Stimulated activated naive B cell treated with anti-CD40 and anti-IgM and Interleukin-4, amounts not matched to agents 10 μg/mL and 1 μg/mL and 100 μg/mL, for 72 hours (primary cell): ENCODE measurements around the gene GSTO1.

Experiments
- ATAC-seq, 2 donors: fragments of 150-1000 bp; cut with Tn5 transposase; replicated peaks; 2 replicates each; pipeline ENCODE4 v1.10.0; 2021; ENCODE audit warnings: moderate library complexity in 1 of 2
- DNase-seq: peaks from one replicate; pipeline ENCODE4 v3.0.0; 2021
- H3K27ac Mint-ChIP-seq: one replicate; pipeline ENCODE4 v1.8.0; 2022; ENCODE audit warnings: mild to moderate bottlenecking, mixed read lengths
- H3K27me3 Mint-ChIP-seq, 2 donors: one replicate each; pipeline ENCODE4 v1.8.0; 2022; ENCODE audit warnings: mixed read lengths in 2 of 2
- H3K36me3 Mint-ChIP-seq, 2 donors: one replicate each; pipeline ENCODE4 v1.8.0; 2022; ENCODE audit warnings: mixed read lengths in 2 of 2, mild to moderate bottlenecking in 1 of 2
- H3K4me1 Mint-ChIP-seq, 2 donors: one replicate each; pipeline ENCODE4 v1.8.0; 2022; ENCODE audit warnings: mixed read lengths in 2 of 2, mild to moderate bottlenecking in 1 of 2
- H3K4me3 Mint-ChIP-seq, 2 donors: one replicate each; pipeline ENCODE4 v1.8.0; 2022; ENCODE audit warnings: mild to moderate bottlenecking in 2 of 2, mixed read lengths in 2 of 2, moderate library complexity in 1 of 2
- H3K9me3 Mint-ChIP-seq, 2 donors: one replicate each; pipeline ENCODE4 v1.8.0; 2022; ENCODE audit warnings: mixed read lengths in 2 of 2, mild to moderate bottlenecking in 1 of 2

Gene GSTO1

DNA sequence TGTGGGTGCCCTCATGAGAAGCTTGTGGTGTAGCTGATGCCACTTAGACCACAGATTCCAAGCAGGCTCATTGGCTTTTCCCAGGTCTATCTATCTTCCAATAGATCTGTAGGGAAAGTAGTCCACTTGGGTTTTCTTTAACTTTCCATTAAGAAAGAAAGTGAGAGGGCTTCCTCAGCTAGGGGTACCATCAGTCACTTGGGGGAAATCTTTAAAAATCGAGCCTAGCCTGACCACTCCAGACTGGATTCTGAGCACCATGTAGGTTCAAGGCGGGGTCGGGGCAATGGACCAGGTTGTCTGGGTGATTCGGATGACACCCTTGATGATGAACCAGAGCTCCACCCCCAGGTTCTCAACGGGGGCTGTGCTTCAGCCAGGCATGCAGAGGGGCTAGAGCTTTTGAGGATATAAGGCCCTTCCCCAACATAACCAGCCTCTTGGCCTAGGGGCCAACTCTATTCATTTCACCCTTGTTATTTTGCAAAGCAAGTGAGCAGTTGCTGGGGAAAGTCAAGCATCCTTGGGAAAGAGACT, 56.6 kb downstream of the GSTO1 start:
- DNase-seq (no peak), ATAC-seq (no peak)
- Mint-ChIP-seq H3K27me3 (no peaks in the 10 kb centered on the region), H3K9me3 (no peaks in the 10 kb centered on the region), H3K4me1 (peaks cover 20 to 31% of the 10 kb centered on the region in 2 donors), H3K4me3 (no peak overlapping the region), H3K27ac (no peak overlapping the region), H3K36me3 (peaks cover 11 to 21% of the 10 kb centered on the region in 2 donors)

- Mint-ChIP-seq H3K9me3 (no peaks in the 10 kb centered on the region), H3K36me3 (peaks cover 11 to 31% of the 10 kb centered on the region in 2 donors), H3K27ac (no peak overlapping the region)
These were observed 60.1 kb downstream of the GSTO1 start for GRCh38 chr10:104314591-104315485.

DNA sequence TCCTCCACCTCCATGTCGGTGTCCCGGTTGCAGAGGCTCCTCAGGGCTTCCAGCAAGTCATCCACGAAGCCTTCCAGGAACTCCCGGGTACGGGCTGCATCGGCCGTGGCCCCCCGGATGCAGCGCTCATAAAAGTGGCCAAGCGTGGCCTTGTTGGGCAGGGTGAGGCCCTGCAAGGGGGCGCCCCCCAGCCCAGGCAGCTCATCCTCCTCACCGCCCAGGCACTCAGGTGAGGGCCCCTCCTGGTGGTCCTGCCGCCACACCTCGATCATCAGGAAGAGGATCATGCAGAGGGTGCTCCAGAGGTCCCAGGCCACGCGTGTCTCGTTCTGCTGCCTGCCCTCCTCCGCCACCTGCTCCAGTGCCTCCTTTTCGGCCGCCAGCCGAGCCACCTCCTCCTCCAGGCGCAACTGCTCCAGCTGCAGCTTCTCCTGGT, 60.8 kb downstream of the GSTO1 start:
- no peak for DNase-seq
- Mint-ChIP-seq H3K4me1 (peaks cover 31 to 52% of the 10 kb centered on the region in 2 donors), H3K9me3 (no peaks in the 10 kb centered on the region), H3K4me3 (no peak overlapping the region), H3K27ac (no peak overlapping the region), H3K36me3 (peaks cover 11 to 29% of the 10 kb centered on the region in 2 donors), H3K27me3 (no peaks in the 10 kb centered on the region)
- ATAC-seq = no peak

More at GRCh38 chr10:104314591-104315485, 60.1 kb downstream of the GSTO1 start:
- no peak overlapping the region for H3K4me3 Mint-ChIP-seq
- H3K4me1 Mint-ChIP-seq = peaks cover 31 to 45% of the 10 kb centered on the region in 2 donors
- DNase-seq = no peak
- no peaks in the 10 kb centered on the region for H3K27me3 Mint-ChIP-seq
- no peak for ATAC-seq

DNA sequence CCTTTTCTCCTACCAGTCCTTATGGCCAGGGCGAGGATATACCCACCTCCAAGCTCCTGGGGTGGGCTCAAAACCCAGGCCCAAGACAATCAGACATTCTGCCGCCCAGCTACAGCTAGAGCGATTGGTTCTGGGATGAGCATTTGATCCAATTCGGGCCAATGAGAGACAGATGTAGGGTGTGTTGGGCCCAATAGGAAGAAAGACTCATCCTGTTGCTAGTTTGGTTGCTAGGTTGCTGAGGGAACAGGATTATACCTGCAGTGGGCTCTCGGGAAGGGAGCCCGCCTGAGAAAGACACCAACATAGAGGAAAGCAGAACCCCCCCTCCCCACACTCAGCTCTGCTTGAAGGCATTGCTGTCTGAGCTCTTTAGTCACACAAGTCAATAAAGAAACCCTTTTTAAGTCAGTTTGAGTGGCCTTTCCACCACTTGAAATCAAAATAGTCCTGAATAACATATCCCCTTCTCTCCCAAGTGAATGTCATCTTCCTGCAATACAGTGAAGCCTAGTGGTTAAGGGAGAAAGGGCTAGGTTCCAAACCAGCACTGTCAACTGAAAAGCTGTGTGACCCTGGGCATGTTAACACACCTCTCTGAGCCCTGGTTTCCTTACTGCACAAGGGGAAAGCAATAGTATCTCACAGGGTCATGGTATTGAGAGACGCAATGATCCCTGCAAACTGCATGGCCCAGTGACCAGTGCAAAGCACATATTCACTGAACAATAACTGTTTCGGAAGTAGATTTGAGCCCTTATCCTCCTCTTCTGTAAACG, 61.8 kb downstream of the GSTO1 start:
- Mint-ChIP-seq H3K9me3 (no peaks in the 10 kb centered on the region), H3K4me3 (no peak overlapping the region), H3K4me1 (peaks cover 40 to 60% of the 10 kb centered on the region in 2 donors), H3K36me3 (peaks cover 11 to 23% of the 10 kb centered on the region in 2 donors), H3K27ac (no peak overlapping the region), H3K27me3 (no peaks in the 10 kb centered on the region)
- ATAC-seq (no peak), DNase-seq (no peak)
